GM19023 (cell line): ENCODE data around the gene ZNF428.

ENCODE experiments used
- ATAC-seq: cut with Tn5 transposase; IDR thresholded peaks from one replicate; pipeline ENCODE4 v1.9.1; 2021; ENCODE audit warnings: mild to moderate bottlenecking, moderate library complexity; ENCODE audit not compliant: unreplicated experiment

Gene ZNF428

GRCh38 chr19:43564800-43565199 lies 54.6 kb downstream of the ZNF428 start:
- no peak for ATAC-seq

- ATAC-seq, result no peak
Observed at GRCh38 chr19:43563816-43564457, 55.5 kb downstream of the ZNF428 start.

DNA sequence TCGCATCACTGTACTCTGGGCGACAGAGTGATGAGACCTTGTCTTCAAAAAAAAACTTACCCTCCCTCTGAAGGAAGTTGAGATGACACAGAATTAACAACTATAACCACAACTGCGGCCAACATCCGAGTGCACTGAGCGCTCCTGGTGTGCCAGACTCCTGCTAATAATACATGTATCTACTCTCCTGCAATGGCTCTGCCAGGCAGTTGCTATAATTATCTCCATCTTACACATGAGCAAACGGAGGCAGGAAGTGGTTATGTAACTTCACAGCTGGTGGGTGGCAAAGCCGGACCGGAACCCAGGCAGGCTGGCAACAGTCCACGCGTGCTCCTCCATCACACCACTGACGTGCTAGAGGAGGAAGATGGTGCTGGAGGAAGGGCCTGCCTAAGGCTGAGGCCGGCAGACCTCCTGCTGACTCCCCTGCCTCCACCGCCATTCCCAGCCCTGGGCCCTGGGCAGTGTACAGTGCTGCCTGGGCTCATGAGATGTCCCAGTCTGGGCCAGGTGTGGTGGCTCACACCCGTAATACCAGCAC lies 56.7 kb downstream of the ZNF428 start:
- ATAC-seq, result no peak

DNA sequence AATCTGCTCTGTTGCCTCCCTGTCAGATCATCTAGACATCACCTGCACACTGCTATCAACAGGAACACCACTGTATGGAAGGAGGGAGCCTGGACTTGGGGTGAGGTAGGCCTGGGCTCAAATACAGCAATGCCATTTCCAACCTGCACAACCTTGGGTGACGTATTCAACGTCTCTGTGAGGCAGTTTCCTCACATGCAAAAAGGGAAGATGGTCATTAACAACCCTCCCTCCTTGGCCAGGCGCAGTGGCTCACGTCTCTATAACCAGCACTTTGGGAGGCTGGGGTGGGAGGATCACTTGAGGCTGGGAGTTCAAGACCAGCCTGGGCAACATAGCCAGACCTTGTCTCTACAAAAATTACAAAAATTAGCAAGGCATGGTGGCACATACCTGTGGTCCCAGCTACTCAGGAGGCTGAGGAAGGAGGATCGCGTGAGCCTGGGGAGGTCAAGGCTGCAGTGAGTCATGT lies 57.2 kb downstream of the ZNF428 start:
- no peak for ATAC-seq

DNA sequence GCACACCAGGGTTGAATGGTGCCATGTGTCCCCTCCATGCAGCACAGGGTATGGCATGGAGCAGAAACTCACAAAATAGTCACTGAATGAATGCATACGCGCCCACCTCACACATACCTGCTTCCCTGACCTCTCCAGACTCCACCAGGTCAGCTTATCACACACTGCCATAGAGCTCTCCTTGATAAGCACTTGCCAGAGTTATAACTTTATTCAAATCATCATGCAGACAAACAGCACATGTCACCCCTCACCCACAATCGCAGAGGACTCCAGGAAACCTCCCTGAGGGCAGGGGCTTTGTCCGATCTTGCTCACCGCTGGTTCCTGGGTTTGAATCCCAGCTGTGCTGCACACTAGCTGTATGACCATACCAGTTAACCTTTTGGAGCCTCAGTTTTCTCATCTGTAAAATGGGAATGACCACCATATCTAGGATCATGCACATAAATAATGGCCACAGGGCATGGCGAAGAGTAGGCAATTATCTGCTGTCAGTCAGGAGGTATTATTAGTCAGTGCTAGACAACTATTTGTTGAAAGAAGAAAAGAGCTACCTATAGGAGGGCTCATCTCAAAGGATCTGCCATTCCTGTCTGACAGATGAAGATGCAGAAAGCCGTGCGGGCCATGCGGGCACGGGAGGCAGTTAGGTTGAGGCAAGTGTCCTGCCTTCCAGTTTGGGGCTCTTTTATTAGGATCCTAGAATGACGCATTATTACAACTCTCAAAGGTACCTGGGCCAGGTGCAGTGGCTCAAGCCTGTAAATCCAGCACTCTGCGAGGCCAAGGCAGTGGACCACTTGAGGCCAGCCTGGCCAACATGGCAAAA lies 58.1 kb downstream of the ZNF428 start:
- no peak for ATAC-seq

- no peak for ATAC-seq
Observed at GRCh38 chr19:43560687-43561086, 58.7 kb downstream of the ZNF428 start.
